Motor neuron (in vitro differentiated cells): ENCODE results near the gene GALNT14. TPM values are rescaled to one million over a fixed set of nuclear protein-coding genes. Genes with fewer than 3 reads are reported as not detected.
A peak's percentile ranks its signal among the peaks of the same experiment; 100 is the strongest.

Experiments used
- ATAC-seq, 8 experiments: fragments of 200-7000 bp; cut with Tn5 transposase; replicated peaks in 6 of 8; 2 replicates each; pipeline ENCODE4 v1.8.0; 2021; ENCODE audit warnings: mild to moderate bottlenecking in 8 of 8, moderate library complexity in 8 of 8
- H3K27ac ChIP-seq, 2 donors: fragments of 250-450 bp; sonication (Bioruptor Pico); 2 replicates each; pipeline ENCODE4 v1.9.0; 2021; ENCODE audit warnings: antibody characterized with exemption in 2 of 2, mild to moderate bottlenecking in 2 of 2, moderate library complexity in 1 of 2
- H3K4me1 ChIP-seq, 2 donors: fragments of 250-450 bp; sonication (Bioruptor Pico); replicated peaks in 1 of 2; 2 replicates each; pipeline ENCODE4 v1.6.1; 2021; ENCODE audit warnings: antibody characterized with exemption in 2 of 2, mild to moderate bottlenecking in 2 of 2, moderate library complexity in 1 of 2
- H3K4me3 ChIP-seq, 5 donors: fragments of 250-450 bp; sonication (Bioruptor Pico); 2 replicates each; pipeline ENCODE4 v1.9.0; 2021; ENCODE audit warnings: antibody characterized with exemption in 5 of 5, mild to moderate bottlenecking in 5 of 5, moderate library complexity in 4 of 5
- WGBS, 10 experiments: fragments of 450-650 bp; shearing (Covaris generic); methylation state at CpG; one replicate each; pipeline ENCODE4 v1.0.0; 2022; 5-methylcytosine and 5-hydroxymethylcytosine counted together
- in situ Hi-C, 9 experiments: fragments of 400-800 bp; cut with MboI; loops; one replicate each; pipeline ENCODE4 v1.15.0; 2021; ENCODE audit warnings: low sequenced_read_pairs in 9 of 9, low pct_unique_long_range_greater_than_20kb in 2 of 9; ENCODE audit not compliant: unreplicated experiment in 9 of 9
- total RNA-seq, 8 experiments: library from RNA; unstranded; fragments of 300-600 nt; gene quantifications; 2 replicates each; pipeline versions ENCODE4 v1.2.3 to v1.2.4, GENCODE V29; 2022

Gene GALNT14
- total RNA-seq, 8 experiments from 2014 or later = 0.21 to 17.0 (median 1.6) TPM; not detected in 1

DNA sequence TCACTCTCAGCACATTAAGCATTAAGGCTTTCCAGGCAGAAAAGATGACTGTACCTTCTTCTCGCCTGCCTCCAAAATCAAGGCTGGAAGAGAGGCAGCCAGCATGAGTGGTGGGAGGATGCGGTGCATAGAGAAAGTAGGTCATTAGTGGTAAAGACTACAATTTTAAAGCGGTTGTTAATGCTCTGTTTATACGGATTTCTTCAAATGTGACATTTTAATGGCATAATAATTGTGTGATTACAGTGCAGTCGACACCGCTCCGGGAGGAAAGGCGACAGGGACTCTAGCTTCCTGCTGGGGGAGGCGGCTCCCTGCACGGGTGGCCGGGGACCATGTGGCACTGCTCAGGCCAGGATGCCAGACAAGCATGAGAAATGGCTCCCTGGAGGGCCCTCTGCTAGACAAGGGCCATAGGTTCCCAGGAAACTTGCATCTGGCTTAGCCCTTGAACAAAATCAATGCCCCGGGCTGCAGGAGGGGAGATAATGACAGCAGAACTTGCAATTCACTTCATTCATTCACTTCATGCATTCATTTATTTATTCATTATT lies 129.6 kb downstream of the GALNT14 start:
- Histone ChIP-seq H3K4me1 (peaks cover 23 to 33% of the 10 kb centered on the region in 2 donors), H3K4me3 (no peak overlapping the region), H3K27ac (no peak overlapping the region)
- ATAC-seq = peak in 5 of 8 experiments; percentile 61 to 97 (median 96)
- WGBS, 10 experiments = 0 to 40% (median 31%) methylated on average over 1 to 9 of the region's 12 CpGs; no CpG with 5 or more reads in 4 of the 10 experiments
- in situ Hi-C loops = no loop called here

DNA sequence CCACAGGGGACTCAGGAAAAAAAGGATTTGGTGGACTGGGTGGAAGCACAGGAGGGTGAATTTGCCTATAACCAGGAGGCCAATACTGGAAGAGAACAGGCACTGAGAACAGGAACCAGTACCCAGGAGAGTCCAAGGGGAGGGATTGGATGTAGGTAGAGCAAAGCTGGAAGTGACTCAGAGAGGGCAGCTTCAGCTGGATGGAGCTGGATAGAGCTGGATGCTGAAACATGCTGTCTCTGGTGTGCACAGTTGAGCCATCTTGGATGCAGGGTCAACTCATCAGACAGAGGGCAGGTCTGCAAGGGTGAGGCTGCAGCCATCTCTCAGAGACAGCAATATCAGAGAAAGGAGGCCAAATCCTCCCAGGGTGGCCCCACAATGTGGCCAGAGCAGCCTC lies 134.0 kb downstream of the GALNT14 start:
- peak in 7 of 8 experiments; percentile 16 to 62 (median 53) for ATAC-seq
- in situ Hi-C loops = no loop called here
- Histone ChIP-seq H3K4me1 (peaks cover 23 to 36% of the 10 kb centered on the region in 2 donors), H3K27ac (no peak overlapping the region), H3K4me3 (no peak overlapping the region)

DNA sequence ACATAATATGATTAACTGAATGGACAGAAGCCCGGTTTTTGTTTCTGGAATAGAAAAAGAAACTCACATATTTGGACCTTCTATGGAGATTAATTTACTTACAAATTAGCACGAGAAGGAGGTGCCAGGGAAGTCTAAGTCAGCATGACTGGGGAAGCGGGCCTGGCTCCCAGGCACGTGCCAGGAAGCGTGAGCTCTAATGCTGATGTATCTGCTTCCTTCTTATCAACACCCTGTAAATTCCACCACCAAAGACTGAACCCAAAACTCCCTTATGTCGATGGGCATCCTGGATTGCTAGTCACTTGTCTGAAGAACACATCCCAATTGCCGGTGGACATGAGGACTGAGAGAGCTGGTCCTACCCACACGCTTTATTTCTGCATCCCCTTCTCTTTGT lies 134.5 kb downstream of the GALNT14 start:
- Histone ChIP-seq H3K4me3 (no peak overlapping the region), H3K4me1 (peaks cover 23 to 32% of the 10 kb centered on the region in 2 donors), H3K27ac (no peak overlapping the region)
- 0 to 88% (median 53%) methylated on average over 1 to 7 of the region's 8 CpGs; no CpG with 5 or more reads in 1 of the 10 experiments for WGBS, 10 experiments
- in situ Hi-C loops = no loop called here
- ATAC-seq = peak in 2 of 8 experiments; percentile 76 to 79

DNA sequence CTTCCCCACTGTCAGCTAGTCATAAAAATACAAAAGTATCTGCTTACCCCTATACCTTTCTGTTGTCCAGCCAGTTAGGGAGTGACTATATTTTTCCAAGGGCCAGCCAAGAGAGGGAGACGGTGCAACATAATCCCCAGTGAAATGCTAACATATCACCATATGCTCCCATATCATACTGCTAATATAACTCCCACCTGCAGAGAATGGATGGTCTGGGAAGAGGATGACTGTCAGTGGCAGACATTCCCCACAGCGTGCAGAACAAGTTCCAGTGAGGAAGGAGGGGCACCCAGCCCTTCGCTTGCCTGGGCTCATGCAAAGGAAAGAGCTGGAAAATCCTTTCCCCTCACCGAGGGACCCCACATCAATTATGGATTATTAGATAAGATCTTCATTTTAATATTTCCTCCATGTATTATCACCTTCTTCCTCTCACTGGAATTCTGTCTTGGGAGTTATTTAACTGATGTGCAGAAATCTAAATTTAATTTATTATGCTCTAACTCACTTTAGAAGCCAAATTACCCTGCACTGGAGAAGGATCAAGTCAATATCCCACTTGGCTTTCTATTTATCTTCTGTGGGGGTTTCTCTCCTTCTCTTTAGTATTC lies 135.6 kb downstream of the GALNT14 start:
- peak in 4 of 8 experiments; percentile 39 to 77 (median 59) for ATAC-seq
- Histone ChIP-seq H3K4me3 (no peak overlapping the region), H3K27ac (no peak overlapping the region), H3K4me1 (peaks cover 21 to 25% of the 10 kb centered on the region in 2 donors)
- in situ Hi-C loops = no loop called here
- WGBS, 10 experiments = 0 to 90% (median 48%) methylated on average over 1 to 4 of the region's 4 CpGs; no CpG with 5 or more reads in 1 of the 10 experiments

DNA sequence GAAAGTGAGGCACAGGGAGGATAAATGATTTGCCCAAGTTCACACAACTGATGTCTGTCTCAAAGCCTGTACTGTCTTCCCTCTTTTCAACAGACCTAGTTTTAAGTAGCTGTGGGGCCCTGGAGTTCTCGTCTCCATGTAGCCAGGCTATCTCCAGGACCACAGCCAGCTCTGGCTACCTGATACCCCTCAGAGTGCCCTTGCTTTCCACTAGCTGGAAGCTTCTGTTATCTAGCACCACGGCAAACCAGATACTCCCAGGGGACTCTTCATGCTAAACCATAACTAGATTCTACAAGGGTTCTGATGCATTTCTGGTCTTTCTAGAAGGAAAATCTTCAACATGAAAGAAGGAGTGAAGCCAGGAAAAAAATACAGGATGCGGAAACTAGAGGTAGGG lies 137.3 kb downstream of the GALNT14 start:
- Histone ChIP-seq H3K4me1 (peaks cover 9 to 15% of the 10 kb centered on the region in 2 donors), H3K27ac (no peak overlapping the region), H3K4me3 (no peak overlapping the region)
- ATAC-seq = no peak
- WGBS, 10 experiments = 69 to 100% (median 83%) methylated on average over 1 to 3 of the region's 3 CpGs; no CpG with 5 or more reads in 5 of the 10 experiments
- in situ Hi-C loops = no loop called here

DNA sequence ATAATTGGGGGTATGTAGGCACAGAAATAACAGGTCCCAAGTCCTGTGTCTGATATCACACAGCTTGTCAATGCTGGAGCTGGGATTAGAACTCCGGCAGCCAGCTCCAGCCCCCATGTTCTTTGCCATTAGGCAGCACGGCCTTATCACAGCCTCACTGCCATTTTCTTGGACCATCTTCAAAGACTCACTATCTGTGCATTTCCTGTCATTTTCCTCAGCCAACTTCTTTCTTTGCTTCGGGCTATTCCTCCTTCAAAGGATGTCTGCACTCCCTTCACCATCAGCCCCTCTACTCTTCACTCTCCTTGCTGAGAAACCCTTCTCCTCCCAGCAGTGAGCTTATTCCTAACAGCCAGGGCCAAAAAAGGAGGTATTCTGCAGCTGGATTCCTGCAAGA lies 139.6 kb downstream of the GALNT14 start:
- WGBS, 10 experiments = 17 to 89% (median 74%) methylated on average over 1 to 3 of the region's 3 CpGs; no CpG with 5 or more reads in 3 of the 10 experiments
- Histone ChIP-seq H3K27ac (no peak overlapping the region), H3K4me1 (peaks cover 9% of the 10 kb centered on the region in 2 donors), H3K4me3 (no peak overlapping the region)
- ATAC-seq = no peak
- in situ Hi-C loops = no loop called here

DNA sequence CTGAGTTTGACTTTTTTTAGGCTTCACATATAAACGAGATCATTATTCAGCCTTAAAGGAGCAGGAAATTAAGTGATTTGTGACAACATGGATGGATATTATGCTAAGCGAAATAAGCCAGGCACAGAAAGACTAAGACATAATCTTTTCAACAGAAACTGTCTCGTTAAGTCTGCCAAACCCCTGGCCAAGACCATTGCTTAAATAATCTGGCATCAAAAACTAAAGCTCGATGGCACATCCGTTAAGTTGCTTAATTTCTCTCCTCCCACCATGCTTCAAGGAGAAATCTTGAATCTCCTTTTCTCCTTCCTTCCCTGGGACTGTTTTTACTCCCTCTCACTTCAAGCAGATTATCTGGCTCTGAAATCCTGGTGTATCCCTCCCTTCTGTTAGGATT lies 140.3 kb downstream of the GALNT14 start:
- Histone ChIP-seq H3K4me1 (peaks cover 5 to 9% of the 10 kb centered on the region in 2 donors), H3K27ac (no peak overlapping the region), H3K4me3 (no peak overlapping the region)
- in situ Hi-C loops = no loop called here
- 8 to 90% (median 62%) methylated on average over 1 to 5 of the region's 5 CpGs for WGBS, 10 experiments
- ATAC-seq = no peak

DNA sequence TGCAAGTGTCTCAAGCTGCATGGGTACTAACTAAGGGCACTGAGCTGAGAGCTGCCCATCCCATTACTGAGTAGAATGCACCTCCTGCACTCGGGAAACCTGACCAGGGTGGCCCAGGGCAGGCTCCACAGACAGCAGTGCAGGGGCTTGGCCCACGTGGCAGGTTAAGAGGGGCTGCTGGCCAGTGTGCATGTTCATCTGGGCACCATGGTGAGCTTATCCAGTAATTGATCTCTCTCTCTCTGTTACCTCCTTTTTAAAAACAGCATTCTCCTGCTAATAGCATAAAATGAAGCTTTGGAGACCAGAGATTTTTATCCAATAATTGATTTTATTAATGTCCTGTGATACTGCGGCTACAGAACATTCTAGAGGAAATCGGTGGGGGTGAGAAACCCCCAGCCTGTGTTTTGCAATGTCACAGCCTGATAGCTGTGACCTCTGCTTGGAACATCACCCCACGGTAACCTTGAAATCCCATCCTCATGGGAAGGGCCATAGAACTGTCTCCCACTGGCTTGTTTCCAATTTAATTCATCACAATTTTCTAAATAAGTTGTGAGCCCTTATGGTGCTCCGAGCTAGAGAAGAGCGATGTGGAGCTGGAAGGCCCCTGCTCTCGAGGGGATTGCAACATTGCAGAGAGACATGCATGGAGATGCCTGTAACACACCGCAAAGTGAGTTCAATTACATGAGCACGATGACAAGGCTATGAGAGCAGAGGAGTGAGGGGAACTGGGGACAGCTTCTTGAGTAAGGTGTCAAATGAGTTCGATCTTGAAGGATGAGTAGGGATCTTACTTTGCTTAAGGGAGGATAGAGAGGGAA lies 143.8 kb downstream of the GALNT14 start:
- Histone ChIP-seq H3K4me1 (peaks cover 5 to 9% of the 10 kb centered on the region in 2 donors), H3K4me3 (no peak overlapping the region), H3K27ac (no peak overlapping the region)
- peak in 3 of 8 experiments; percentile 18 to 64 (median 48) for ATAC-seq
- WGBS, 10 experiments = 32 to 84% (median 68%) methylated on average over 1 to 8 of the region's 11 CpGs
- in situ Hi-C loops = no loop called here

DNA sequence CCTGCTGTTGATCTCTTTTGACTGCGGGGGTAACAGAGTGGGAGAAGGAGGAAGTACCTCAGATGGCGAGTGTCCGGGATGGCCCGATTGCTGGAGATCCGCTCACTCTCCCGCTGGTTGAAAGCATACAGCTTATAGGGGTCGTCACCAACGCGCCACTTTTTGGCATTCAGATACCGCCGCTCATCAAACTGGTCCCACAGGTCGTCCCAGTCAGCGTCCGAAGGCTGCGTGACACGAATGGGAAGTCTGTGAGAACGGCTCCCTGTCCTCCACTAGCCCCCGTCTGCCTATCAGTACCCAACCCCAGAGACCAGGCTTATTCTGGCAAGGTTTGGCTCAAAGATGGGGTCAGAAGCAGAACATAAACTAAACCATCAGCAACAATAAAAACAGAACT lies 145.5 kb downstream of the GALNT14 start:
- ATAC-seq = no peak
- in situ Hi-C loops = no loop called here
- WGBS, 10 experiments = 79 to 100% (median 89%) methylated on average over 2 to 15 of the region's 18 CpGs; no CpG with 5 or more reads in 2 of the 10 experiments
- no peak overlapping the region for H3K4me3 ChIP-seq
- H3K27ac ChIP-seq = no peak overlapping the region
- H3K4me1 ChIP-seq = peaks cover 9 to 10% of the 10 kb centered on the region in 2 donors

DNA sequence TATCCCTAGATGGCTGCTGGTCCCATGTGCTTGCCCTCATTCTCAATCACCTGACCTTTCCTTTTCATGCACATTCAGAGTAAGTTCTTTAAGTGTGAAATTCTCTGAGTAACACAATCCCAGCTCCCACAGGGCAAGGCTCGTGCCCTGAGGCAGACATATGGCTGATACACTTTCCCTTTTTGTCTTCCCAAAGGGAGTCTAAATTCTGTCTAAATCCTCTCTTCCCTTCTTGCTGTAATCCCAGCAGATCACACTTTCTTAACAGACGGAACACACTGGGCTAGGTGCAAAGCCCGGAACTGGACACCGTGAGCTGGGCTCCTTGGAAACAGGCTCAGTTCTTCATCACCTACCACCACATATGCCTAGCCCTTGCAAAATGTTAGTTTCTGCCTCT lies 147.6 kb downstream of the GALNT14 start:
- no peak overlapping the region for H3K4me3 ChIP-seq
- peak in 2 of 8 experiments; percentile 59 to 83 for ATAC-seq
- no peak overlapping the region for H3K27ac ChIP-seq
- peaks cover 11 to 27% of the 10 kb centered on the region in 2 donors for H3K4me1 ChIP-seq
- 0 to 81% (median 70%) methylated on average over 1 to 4 of the region's 4 CpGs; no CpG with 5 or more reads in 3 of the 10 experiments for WGBS, 10 experiments
- in situ Hi-C loops = no loop called here

DNA sequence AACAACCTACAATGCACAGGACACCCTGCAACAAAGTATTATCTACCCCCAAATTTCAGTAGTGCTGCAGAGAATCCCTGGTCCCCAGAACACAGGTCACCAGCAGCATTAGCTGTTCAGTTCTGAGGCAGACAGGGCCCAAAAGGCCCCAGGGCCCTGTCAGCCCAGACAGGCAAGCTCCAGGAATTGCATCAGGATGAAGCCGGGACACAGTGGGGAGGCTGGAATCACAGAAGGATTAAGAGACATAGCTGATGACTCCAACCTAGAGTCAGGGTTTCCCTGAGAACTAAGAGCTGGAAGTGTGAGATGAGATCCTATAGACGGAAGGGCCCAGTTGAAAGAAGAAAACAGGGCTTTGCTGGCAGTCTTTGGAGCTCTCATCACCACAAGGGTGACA lies 148.1 kb downstream of the GALNT14 start:
- Histone ChIP-seq H3K4me1 (peaks cover 15 to 32% of the 10 kb centered on the region in 2 donors), H3K27ac (no peak overlapping the region), H3K4me3 (no peak overlapping the region)
- peak in 1 of 8 experiments; percentile 37 for ATAC-seq
- in situ Hi-C loops = no loop called here
- WGBS, 10 experiments = 50 to 100% (median 100%) methylated on average over 1 to 2 of the region's 2 CpGs; no CpG with 5 or more reads in 7 of the 10 experiments

DNA sequence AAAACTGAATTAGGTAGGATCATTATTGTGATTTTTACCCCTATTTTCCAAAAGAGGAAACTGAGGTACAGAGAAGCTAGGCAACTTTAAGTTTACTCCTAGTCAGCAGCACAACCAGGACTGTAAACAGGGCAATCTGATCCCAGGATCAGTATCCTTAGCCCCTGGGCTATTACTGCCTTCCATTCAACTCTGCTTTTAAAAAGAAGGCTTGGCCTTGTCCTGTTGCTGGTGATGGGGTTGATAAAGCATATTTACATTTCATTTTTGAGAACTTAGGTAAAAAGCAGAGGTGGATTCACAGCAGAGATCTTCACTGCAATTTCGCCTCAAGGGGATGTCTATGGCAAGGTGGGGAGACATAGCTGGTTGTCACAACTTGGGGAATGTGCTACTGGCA lies 148.5 kb downstream of the GALNT14 start:
- WGBS, 10 experiments = 50 to 100% (median 67%) methylated on average over 1 of the region's 1 CpG; no CpG with 5 or more reads in 7 of the 10 experiments
- H3K4me1 ChIP-seq = peaks cover 14 to 32% of the 10 kb centered on the region in 2 donors
- no peak overlapping the region for H3K27ac ChIP-seq
- no peak for ATAC-seq
- in situ Hi-C loops = no loop called here
- no peak overlapping the region for H3K4me3 ChIP-seq

DNA sequence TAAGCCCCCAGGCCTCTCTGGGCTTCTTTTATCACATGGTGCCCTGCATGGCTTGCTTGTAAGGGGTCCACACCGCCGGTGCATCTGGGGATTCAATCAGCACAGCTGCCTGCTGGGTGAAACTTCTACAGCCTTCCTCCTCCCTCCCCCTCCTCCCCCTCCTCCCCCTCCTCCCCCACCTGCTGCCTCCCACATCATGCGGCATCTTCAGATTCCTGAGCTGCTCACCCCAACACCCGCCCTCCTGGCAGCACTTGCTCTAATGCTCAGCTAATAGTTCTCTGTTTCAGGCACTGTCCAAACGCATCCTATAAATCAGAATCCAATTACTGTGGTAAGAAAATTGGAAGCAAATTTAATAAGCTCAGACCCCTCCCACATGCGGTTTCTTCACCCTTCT lies 150.7 kb downstream of the GALNT14 start:
- Histone ChIP-seq H3K27ac (no peak overlapping the region), H3K4me3 (no peak overlapping the region), H3K4me1 (peaks cover 6 to 28% of the 10 kb centered on the region in 2 donors)
- ATAC-seq = peak in 5 of 8 experiments; percentile 40 to 76 (median 62)
- in situ Hi-C loops = no loop called here
- 29 to 100% (median 48%) methylated on average over 1 to 4 of the region's 6 CpGs; no CpG with 5 or more reads in 5 of the 10 experiments for WGBS, 10 experiments
